Hippocampal formation (tissue), 2 donors: ENCODE measurements around the gene FRRS1L.

Experiments
- DNase-seq, 2 donors: peaks; one replicate each; lab custom pipeline; 2025; lab: John Stamatoyannopoulos, UW

The FRRS1L gene

DNA sequence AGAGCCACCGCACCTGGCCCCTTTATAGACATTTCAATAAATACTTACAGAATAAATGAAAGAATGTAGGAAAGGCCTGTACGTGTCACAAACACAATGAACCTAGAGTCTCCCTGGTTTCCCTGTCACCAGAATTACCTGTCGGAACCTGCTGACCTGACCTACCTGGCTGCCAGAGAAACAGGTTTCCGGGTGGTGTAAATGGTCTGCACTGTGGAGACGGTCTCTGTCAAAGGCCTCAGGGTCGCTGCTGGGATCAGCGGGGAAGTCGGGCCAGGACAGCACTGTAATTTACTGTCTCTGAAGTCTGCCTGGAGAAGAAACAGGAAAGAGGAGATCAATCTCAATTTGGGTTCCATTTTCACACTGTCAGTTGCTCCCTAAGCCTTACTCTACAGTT lies 9.3 kb upstream of the FRRS1L start:
- no peak for DNase-seq

DNA sequence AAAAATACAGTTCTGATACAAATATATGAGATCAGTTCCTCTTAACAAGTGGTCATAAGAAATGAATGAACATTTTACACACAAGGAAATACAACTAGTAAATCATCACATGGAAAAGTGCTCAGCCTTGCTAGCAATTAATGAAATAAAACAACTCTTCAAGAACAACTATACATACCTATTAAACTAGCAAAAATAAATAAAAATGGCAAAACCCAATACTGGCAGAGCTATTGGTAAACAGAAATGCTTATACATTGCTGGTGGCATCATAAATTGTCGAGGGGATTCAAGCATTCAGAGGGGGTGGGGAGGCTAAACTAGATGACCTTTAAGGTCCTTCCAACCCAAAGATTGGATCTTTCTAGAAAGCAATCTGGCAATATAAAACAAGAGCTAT lies 5.9 kb upstream of the FRRS1L start:
- no peak for DNase-seq

GRCh38 chr9:109171926-109172325 lies 4.9 kb upstream of the FRRS1L start:
- no peak for DNase-seq

DNA sequence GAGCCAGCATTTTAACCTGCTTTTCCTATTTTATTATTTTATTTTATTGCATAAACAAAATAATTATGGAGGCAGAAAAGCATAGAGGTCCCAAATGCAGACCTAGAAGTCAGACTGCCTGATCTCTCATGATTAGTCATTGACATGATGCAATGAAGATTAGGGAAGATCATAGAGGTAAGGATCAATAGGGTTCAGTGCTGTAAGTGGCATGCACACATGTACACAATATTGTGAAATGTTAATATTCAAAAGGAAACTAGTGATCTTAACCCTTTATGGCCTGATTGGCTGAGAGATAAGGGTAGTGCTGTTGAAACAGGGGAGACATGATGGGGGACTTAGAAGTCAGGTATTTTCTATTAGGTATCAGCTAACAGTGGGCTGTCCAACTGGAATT lies 1.1 kb upstream of the FRRS1L start:
- no peak for DNase-seq

DNA sequence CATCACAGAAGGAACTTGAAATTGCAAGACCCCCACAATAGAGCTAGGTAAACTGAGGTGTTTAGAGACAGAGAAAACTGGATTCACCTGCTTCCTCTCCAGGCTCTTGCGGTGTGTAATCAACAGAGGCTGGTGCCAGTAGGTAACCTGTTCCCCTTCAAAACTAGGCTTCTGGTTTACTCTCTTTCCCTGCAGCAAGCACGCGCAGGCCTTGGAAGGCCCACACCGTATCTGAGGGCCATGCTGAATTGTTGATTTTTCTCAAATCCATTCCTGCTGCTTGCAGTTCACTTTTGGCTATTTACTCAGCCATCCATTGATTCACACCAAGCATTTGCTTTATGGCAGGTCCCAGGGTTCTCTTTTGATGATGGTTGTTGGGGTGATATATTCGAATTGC lies 667 bp upstream of the FRRS1L start:
- DNase-seq = no peak

DNA sequence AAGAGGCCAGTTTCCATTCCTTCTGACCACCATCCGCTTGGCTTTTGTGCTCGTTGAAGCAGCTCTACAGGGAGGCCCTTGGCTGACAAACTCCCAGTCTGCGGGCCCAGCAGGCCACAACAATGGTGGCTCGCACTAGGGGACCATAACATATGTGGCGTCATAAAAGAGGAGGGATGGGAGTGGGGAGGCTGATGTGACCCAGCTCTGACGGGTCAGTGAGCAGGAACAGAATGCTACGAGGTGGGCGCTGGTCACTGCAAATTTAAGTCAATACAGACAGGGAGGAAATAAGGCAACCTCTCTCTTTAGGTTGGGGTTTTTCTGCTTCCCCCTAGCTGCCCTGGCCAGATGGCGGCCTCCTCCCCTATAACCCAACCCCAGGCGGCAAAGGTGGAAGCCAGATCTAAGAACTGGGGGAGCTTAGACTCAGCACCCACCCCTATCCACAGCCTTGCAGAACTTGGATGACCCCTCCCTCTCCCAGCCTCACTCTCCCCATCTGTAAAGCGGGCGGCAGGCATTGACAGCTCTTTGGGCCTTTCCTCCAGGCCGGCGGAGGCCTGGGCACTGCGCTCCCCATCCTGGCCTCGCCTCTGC lies 778 bp downstream of the FRRS1L start:
- DNase-seq = no peak

DNA sequence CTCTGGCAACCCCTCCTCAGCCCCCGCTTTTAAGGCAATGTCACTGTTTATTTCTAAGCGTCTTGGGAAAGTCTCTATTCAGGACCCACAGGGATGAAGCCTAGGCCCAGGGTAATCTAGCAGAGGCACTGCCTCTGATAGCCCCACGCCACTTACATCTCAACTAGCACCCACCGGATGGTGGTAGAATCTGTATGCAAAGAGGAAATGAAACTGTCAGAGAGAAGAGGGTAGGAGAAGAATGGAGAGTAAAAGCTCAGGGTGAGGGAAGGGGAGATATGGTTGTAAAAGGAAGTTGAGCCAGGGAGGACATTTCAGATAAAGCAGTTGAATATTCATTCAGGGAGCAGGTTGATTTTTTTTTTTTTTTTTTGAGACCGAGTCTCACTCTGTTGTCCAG lies 3.0 kb downstream of the FRRS1L start:
- DNase-seq = no peak

DNA sequence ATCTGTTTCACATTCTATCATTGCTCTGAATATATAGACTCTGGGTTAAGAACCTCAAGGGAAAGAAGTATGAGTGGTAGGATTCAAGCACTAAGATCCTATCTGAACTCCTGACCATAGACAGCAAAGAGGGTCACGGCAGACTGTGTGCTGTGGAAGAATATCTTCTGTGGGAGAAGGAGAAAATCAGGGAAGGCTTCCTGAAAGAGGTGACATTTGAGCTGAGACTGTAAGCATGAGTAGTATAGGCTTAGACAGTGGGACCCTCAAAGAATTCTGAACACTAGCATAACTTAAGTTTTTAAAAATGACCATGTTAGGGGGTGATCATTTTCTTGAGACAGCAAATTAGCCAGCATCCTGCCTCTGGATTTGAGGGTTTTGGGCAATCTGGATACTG lies 3.9 kb downstream of the FRRS1L start:
- DNase-seq = no peak

DNA sequence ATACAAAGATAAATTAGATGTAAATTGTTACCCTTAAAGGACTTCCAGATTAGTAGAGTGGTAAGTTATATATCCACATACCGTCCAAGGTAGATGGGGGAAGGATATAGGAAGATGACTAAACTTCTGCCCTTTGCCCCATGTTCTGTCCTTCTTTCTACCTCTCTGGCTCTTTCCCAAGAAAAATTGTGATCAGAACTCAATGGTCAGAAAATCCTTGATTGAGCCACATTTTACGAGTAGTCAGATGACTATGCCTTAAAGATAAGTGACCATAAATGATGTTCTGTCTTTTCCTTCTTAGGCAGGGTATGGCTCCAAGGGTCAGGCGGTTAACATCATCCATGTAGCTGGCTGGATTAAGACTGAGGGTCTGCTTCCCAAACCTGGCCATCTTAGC lies 4.4 kb downstream of the FRRS1L start:
- no peak for DNase-seq

DNA sequence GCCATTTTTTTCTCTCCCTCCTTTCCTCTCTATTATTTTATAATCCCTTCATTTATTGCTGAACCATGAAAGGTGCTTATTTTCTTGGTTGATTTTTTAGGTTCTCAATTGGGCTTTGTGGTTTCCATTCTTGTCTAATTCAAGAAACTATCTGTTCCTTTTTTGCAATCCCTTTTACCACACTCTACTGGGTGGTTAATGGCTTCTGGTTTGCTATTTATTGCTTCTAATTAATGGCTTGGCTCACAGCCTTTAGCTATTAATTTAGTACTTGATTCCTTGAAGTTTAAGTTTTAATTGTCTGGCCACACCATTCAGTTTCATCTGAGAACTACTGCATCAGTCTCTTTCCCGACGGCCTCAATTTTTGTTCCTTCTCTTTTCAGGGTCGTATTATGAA lies 5.6 kb downstream of the FRRS1L start:
- no peak for DNase-seq

- DNase-seq = no peak
Observed at GRCh38 chr9:109159583-109159982, 7.5 kb downstream of the FRRS1L start.

- DNase-seq = no peak
Observed at GRCh38 chr9:109158651-109159050, 8.4 kb downstream of the FRRS1L start.

- no peak for DNase-seq
Observed at GRCh38 chr9:109156708-109157107, 10.3 kb downstream of the FRRS1L start.

- no peak for DNase-seq
Observed at GRCh38 chr9:109150925-109151545, 16.0 kb downstream of the FRRS1L start.

GRCh38 chr9:109149722-109150121 lies 17.3 kb downstream of the FRRS1L start:
- no peak for DNase-seq

GRCh38 chr9:109149089-109149488 lies 18.0 kb downstream of the FRRS1L start:
- DNase-seq = no peak

- DNase-seq = no peak
Observed at GRCh38 chr9:109145051-109145450, 22.0 kb downstream of the FRRS1L start.

- DNase-seq = no peak
Observed at GRCh38 chr9:109143881-109144562, 23.0 kb downstream of the FRRS1L start.

- no peak for DNase-seq
Observed at GRCh38 chr9:109141375-109141774, 25.7 kb downstream of the FRRS1L start.

- no peak for DNase-seq
Observed at GRCh38 chr9:109139851-109140250, 27.2 kb downstream of the FRRS1L start.

DNA sequence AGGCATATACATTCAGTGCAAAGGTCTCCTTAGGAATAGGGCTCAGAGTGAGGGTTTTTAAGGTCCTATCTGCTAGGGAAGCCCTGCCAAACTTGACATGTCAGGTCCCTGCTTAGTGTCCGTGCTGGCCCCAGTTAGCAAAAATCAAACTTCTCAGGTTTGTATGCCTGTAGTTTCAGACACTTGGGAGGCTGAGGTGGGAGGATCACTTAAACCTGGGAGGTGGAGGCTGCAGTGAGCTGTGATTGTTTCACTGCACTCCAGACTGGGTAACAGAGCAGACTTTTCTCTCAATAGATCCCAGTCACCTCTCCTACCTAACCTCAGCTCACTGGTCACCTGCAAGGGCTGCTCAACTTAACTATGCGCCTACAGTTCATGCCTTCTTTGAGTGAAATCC lies 28.6 kb downstream of the FRRS1L start:
- no peak for DNase-seq

DNA sequence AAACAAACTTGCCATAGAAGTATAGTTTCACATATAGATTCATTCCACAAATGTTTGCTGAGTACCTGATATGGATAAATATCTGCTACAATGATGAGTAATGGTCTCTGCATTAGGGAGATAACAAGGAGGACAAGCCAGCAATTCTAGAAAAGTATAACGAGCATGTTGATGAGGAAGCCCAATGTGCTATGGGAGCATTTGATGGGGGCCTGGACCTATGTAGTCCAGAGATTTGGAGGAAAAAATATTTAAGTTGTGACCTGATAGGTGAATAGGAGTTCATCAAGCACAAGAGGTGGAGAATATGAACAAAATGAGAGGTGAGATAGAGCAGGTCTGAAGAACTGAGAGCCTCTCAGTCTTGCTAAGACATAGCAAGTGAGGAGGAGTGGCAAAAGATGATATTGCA lies 32.9 kb downstream of the FRRS1L start:
- no peak for DNase-seq

DNA sequence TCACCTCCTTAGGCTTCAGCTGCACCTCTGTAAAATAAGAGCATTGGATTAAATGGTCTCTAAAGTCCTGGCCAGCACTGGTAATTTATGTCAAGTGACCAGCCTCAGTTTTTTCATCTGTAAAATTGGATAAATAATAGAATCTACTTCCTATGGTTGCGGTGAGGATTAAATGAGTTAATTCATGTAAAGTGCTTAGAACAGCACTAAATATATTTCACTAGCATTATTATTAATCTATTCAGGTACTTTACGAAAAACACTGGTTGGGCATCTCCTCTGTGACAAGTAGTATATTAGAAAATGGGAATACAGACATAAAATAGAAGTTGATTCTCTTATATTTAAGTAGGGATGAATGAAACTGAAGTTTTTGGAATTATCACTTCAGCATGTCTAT lies 33.5 kb downstream of the FRRS1L start:
- DNase-seq = no peak

GRCh38 chr9:109132567-109133021 lies 34.5 kb downstream of the FRRS1L start:
- DNase-seq = no peak
